Breast epithelium (tissue), 4 donors: ENCODE data around the gene TP53I11. TPM values are rescaled to one million over a fixed set of nuclear protein-coding genes. Genes with fewer than 3 reads are reported as not detected.

Experiments
- DNase-seq, 2 donors: peaks; one replicate each; pipeline ENCODE4 v3.0.0-alpha.2; 2019; ENCODE audit warnings: low spot score in 2 of 2
- H3K27ac ChIP-seq, 2 donors: fragments of 200-600 bp; sonication (generic) in 1 of 2; one replicate each; pipeline ENCODE4 v1.5.1; 2016 to 2019; ENCODE audit warnings: mild to moderate bottlenecking in 1 of 2
- H3K27me3 ChIP-seq, 2 donors: fragments of 200-600 bp; sonication (generic) in 1 of 2; one replicate each; pipeline versions ENCODE4 v1.5.1 to v1.6.0; 2017 to 2019; ENCODE audit warnings: control low read depth in 1 of 2, mild to moderate bottlenecking in 1 of 2
- H3K36me3 ChIP-seq: fragments of 200-600 bp; one replicate; pipeline ENCODE4 v1.5.1; 2019
- H3K4me1 ChIP-seq, 2 donors: fragments of 200-600 bp; sonication (generic); one replicate each; pipeline ENCODE4 v1.5.1; 2016 to 2019; ENCODE audit warnings: control low read depth in 1 of 2
- H3K4me3 ChIP-seq, 3 donors: fragments of 200-600 bp; sonication (generic); 1 replicate in 2 of 3; 2 replicates in 1 of 3; pipeline ENCODE4 v1.5.1; 2016 to 2019; ENCODE audit warnings: mild to moderate bottlenecking in 3 of 3, moderate library complexity in 2 of 3
- H3K9me3 ChIP-seq, 2 donors: fragments of 200-600 bp; sonication (generic) in 1 of 2; one replicate each; pipeline ENCODE4 v1.5.1; 2016 to 2019; ENCODE audit warnings: control low read depth in 1 of 2
- CTCF ChIP-seq, 3 donors: fragments of 450-650 bp; IDR thresholded peaks; one replicate each; pipeline ENCODE4 v1.5.1; 2016 to 2017; ENCODE audit warnings: antibody characterized with exemption in 3 of 3, mild to moderate bottlenecking in 3 of 3, moderate library complexity in 3 of 3
- POLR2A ChIP-seq: fragments of 450-650 bp; IDR thresholded peaks from one replicate; pipeline ENCODE4 v1.6.1; 2016; ENCODE audit warnings: antibody characterized with exemption, mild to moderate bottlenecking, moderate library complexity
- POLR2AphosphoS5 ChIP-seq, 3 donors: sonication (generic); formaldehyde crosslinking; IDR thresholded peaks; one replicate each; pipeline ENCODE4 v1.6.1; 2017; ENCODE audit warnings: antibody characterized with exemption in 3 of 3
- intact Hi-C: fragments of 100-400 bp; cut with DNase I; formaldehyde crosslinking; loops from one replicate; pipeline ENCODE4 v1.15.1; 2023; ENCODE audit warnings: low total_unique reads
- total RNA-seq, 3 donors: library from RNA; depleted of rRNA; stranded (reverse); fragments of >200 nt; gene quantifications; one replicate each; pipeline ENCODE4 v1.1.0, GENCODE V29; 2016

The TP53I11 gene
- total RNA-seq, 3 donors from 2014 or later = 30.7 to 91.1 (median 75.7) TPM

DNA sequence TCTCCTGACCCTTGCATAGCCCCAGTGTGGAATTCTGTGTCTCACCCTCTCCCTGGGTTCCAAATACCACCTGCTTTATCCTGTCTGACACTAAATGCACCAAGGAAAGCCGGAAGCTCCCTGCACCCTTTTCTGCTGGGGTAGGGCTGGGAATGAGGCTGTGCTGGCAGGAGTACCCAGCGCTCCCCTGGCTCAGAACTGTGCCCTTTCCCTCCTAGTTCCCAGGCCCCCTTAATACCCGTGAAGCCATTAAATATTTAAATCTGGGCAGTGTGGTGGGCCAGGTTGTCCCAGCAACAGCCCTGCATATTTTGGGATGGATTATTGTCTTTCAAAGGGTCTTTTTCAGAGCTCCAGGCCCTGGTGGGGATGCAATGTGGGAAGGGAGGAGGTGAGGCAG, 63.0 kb downstream of the TP53I11 start:
- no peak overlapping the region for H3K27ac ChIP-seq

DNA sequence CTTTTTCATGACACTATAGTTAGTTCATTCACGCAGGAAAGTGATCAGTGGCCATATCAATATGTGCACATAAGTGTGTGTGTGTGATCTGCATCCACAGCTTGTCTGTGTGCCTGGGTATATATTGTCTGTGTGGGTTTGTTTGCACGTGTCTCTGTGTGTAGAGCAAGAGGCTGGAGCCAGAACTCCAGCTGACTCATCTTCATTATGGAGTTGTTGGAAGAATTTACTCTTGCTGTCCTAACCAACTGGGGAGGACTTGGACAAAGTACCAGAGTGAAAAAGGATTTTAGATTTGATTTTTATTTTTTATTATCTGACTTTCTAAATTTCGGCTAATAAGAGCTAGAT, 63.9 kb downstream of the TP53I11 start:
- Histone ChIP-seq H3K27ac (no peak overlapping the region), H3K4me3 (no peak overlapping the region), H3K36me3 (no peaks in the 10 kb centered on the region), H3K4me1 (no peaks in the 10 kb centered on the region), H3K9me3 (no peaks in the 10 kb centered on the region), H3K27me3 (no peaks in the 10 kb centered on the region)
- DNase-seq = no peak
- TF ChIP-seq POLR2A (no peak), POLR2AphosphoS5 (IDR thresholded peaks at IDR 0.05) (no peak), CTCF (IDR thresholded peaks at IDR 0.05) (no peak)
- intact Hi-C loops = no loop called here

More for the DNA sequence above, 63.0 kb downstream of the TP53I11 start:
- Histone ChIP-seq H3K4me3 (no peak overlapping the region), H3K4me1 (no peaks in the 10 kb centered on the region), H3K36me3 (no peaks in the 10 kb centered on the region), H3K9me3 (no peaks in the 10 kb centered on the region), H3K27me3 (no peaks in the 10 kb centered on the region)
- DNase-seq = no peak
- intact Hi-C loops = no loop called here
- TF ChIP-seq POLR2AphosphoS5 (IDR thresholded peaks at IDR 0.05) = no peak
- TF ChIP-seq POLR2A = no peak
- TF ChIP-seq CTCF (IDR thresholded peaks at IDR 0.05) = no peak

- intact Hi-C loops = no loop called here
- no peak for DNase-seq
- Histone ChIP-seq H3K4me1 (no peaks in the 10 kb centered on the region), H3K36me3 (no peaks in the 10 kb centered on the region), H3K9me3 (no peaks in the 10 kb centered on the region), H3K27me3 (no peaks in the 10 kb centered on the region), H3K4me3 (no peak overlapping the region), H3K27ac (no peak overlapping the region)
- TF ChIP-seq POLR2AphosphoS5 (IDR thresholded peaks at IDR 0.05) = no peak
- TF ChIP-seq POLR2A = no peak
- no peak for TF ChIP-seq CTCF (IDR thresholded peaks at IDR 0.05)
Observed at GRCh38 chr11:44885919-44886789, 64.5 kb downstream of the TP53I11 start.

DNA sequence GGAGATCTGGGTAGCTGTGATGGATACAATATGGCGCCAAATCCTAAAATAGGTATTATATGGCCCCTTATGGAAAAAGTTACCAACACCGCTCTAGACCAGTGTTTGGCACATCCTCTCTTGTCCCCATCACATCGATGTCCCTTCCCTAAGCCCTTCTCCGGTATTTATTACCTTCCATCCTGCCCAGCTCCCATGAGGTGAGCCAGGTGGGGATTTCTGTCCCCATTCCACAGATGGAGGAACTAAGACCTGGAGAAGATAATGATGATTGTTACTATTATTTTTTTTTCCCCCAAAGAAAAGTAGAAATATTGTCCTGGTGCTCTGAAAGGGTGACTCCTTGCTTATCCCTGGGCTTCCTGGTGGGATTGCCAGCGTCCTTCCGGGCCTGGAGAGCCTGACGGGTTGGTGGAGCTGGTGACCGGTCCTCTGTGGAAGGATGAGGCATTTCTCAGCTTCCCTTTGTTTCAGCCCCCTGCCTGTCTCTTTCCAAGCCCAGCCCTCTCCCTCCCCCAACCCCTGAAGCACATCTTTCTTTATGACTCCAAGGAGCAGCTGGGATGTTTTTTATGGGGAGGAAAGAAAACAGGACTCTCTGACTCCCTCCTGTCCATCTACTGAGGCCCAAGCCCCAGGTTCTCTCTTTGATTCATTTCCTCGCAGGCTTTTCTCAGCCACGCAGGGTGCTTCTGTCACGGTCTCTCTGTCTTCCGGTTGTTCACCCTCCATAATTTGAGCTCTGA, 65.4 kb downstream of the TP53I11 start:
- intact Hi-C loops = no loop called here

More for the DNA sequence above, 65.4 kb downstream of the TP53I11 start:
- DNase-seq = no peak
- Histone ChIP-seq H3K4me3 (no peak overlapping the region), H3K27me3 (no peaks in the 10 kb centered on the region), H3K9me3 (no peaks in the 10 kb centered on the region), H3K27ac (no peak overlapping the region), H3K4me1 (no peaks in the 10 kb centered on the region), H3K36me3 (no peaks in the 10 kb centered on the region)
- no peak for TF ChIP-seq POLR2AphosphoS5 (IDR thresholded peaks at IDR 0.05)
- no peak for TF ChIP-seq CTCF (IDR thresholded peaks at IDR 0.05)
- TF ChIP-seq POLR2A = no peak
